ENCODE measurements around the gene GDF9. TPM values are rescaled to one million over a fixed set of nuclear protein-coding genes. Genes with fewer than 3 reads are reported as not detected.

Gene GDF9
- total and polyA plus RNA-seq, 2 experiments from 2014 or later, result 0.11 to 0.14 TPM

DNA sequence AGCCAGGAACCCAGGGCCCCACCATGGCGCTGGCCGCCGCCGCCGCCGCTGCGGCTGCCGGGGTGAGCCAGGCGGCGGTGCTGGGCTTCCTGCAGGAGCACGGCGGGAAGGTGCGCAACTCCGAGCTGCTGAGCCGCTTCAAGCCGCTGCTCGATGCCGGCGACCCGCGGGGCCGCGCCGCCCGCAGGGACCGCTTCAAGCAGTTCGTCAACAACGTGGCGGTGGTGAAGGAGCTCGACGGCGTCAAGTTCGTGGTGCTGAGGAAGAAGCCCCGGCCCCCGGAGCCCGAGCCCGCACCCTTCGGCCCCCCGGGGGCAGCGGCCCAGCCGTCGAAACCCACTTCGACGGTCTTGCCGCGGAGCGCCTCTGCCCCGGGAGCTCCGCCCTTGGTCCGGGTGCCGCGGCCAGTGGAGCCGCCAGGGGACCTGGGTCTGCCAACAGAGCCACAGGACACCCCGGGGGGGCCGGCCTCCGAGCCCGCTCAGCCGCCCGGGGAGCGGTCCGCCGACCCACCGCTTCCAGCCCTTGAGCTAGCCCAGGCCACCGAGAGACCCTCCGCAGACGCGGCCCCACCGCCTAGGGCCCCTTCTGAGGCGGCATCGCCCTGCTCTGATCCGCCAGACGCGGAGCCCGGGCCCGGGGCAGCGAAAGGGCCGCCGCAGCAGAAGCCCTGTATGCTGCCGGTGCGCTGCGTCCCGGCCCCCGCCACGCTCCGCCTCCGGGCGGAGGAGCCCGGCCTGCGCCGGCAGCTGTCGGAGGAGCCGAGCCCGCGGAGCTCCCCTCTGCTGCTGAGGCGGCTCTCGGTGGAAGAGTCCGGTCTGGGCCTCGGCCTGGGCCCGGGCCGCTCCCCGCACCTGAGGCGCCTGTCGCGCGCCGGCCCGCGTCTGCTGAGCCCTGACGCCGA lies 52.4 kb downstream of the GDF9 start:
- peaks cover 54% of the 10 kb centered on the region for H3K27me3 Mint-ChIP-seq (ENCODE audit: insufficient read depth, low read depth, poor library complexity)
- H3K27me3 ChIP-seq (ENCODE audit: insufficient read depth), result peaks cover 80% of the 10 kb centered on the region

More for the DNA sequence above, 52.4 kb downstream of the GDF9 start:
- H3F3A ChIP-seq (replicated peaks; ENCODE audit: low read depth), result 0 out of 2 replicates have a peak, but pooled peaks cover 4% of the 10 kb centered on the region
- H3K36me3 Mint-ChIP-seq (ENCODE audit: low read depth), result peaks cover 3% of the 10 kb centered on the region; the same call in 1 of the 3 replicates
- H3K4me3 Mint-ChIP-seq, result no peak overlapping the region
- peak; percentile 82 for ATAC-seq
- peaks cover 6% of the 10 kb centered on the region; the same call in 1 of the 2 replicates for H4K20me1 ChIP-seq (replicated peaks; ENCODE audit: insufficient read depth)
- H2AFZ ChIP-seq, result peak overlapping the region; percentile 69
- H3K4me3 ChIP-seq, result peak overlapping the region; percentile 54
- no peaks in the 10 kb centered on the region for H3K79me2 ChIP-seq (replicated peaks; ENCODE audit: insufficient read depth)
- peak overlapping the region; percentile 66; the same call in 1 of the 2 replicates for H3K4me2 ChIP-seq
- H3K36me3 ChIP-seq (ENCODE audit: insufficient read depth), result no peaks in the 10 kb centered on the region
- H3K9me2 ChIP-seq (ENCODE audit: insufficient read depth), result no peaks in the 10 kb centered on the region
- no peak overlapping the region for H3K27ac Mint-ChIP-seq
- peak; percentile 75 for DNase-seq (ENCODE audit: low spot score)
- peaks cover 3% of the 10 kb centered on the region; the same call in 1 of the 3 replicates for H3K9me3 Mint-ChIP-seq
- H3K27ac ChIP-seq (ENCODE audit: low read depth), result no peak overlapping the region
- peaks cover 7% of the 10 kb centered on the region; the same call in 1 of the 2 replicates for H3K4me1 ChIP-seq (ENCODE audit: insufficient read depth)
- peaks cover 9% of the 10 kb centered on the region for H3K4me1 Mint-ChIP-seq
- TF ChIP-seq NANOG (IDR thresholded peaks at IDR 0.05; ENCODE audit: borderline replicate concordance) (no peak), EZH2phosphoT487 (IDR thresholded peaks at IDR 0.05; ENCODE audit: unreplicated experiment) (peak; percentile 48), POLR2AphosphoS5 (IDR thresholded peaks at IDR 0.05; ENCODE audit: low read depth) (no peak), STAT1 (IDR thresholded peaks at IDR 0.05; ENCODE audit: unreplicated experiment) (no peak), CREB1 (CRISPR knock-in tag; IDR thresholded peaks at IDR 0.05; ENCODE audit: low read depth) (no peak), ZNF331 (CRISPR knock-in tag; IDR thresholded peaks at IDR 0.05; ENCODE audit: low read depth) (no peak), ZNF114 (CRISPR knock-in tag; IDR thresholded peaks at IDR 0.05) (no peak), EZH2 (IDR thresholded peaks at IDR 0.05; ENCODE audit: low read depth, unreplicated experiment) (peak; percentile 66)
- TF ChIP-seq, protein P1, sequence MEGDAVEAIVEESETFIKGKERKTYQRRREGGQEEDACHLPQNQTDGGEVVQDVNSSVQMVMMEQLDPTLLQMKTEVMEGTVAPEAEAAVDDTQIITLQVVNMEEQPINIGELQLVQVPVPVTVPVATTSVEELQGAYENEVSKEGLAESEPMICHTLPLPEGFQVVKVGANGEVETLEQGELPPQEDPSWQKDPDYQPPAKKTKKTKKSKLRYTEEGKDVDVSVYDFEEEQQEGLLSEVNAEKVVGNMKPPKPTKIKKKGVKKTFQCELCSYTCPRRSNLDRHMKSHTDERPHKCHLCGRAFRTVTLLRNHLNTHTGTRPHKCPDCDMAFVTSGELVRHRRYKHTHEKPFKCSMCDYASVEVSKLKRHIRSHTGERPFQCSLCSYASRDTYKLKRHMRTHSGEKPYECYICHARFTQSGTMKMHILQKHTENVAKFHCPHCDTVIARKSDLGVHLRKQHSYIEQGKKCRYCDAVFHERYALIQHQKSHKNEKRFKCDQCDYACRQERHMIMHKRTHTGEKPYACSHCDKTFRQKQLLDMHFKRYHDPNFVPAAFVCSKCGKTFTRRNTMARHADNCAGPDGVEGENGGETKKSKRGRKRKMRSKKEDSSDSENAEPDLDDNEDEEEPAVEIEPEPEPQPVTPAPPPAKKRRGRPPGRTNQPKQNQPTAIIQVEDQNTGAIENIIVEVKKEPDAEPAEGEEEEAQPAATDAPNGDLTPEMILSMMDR (conservative IDR thresholded peaks at IDR 0.05; ENCODE audit: low read depth in 2 of 2), result no peak
- TF ChIP-seq, protein P2, sequence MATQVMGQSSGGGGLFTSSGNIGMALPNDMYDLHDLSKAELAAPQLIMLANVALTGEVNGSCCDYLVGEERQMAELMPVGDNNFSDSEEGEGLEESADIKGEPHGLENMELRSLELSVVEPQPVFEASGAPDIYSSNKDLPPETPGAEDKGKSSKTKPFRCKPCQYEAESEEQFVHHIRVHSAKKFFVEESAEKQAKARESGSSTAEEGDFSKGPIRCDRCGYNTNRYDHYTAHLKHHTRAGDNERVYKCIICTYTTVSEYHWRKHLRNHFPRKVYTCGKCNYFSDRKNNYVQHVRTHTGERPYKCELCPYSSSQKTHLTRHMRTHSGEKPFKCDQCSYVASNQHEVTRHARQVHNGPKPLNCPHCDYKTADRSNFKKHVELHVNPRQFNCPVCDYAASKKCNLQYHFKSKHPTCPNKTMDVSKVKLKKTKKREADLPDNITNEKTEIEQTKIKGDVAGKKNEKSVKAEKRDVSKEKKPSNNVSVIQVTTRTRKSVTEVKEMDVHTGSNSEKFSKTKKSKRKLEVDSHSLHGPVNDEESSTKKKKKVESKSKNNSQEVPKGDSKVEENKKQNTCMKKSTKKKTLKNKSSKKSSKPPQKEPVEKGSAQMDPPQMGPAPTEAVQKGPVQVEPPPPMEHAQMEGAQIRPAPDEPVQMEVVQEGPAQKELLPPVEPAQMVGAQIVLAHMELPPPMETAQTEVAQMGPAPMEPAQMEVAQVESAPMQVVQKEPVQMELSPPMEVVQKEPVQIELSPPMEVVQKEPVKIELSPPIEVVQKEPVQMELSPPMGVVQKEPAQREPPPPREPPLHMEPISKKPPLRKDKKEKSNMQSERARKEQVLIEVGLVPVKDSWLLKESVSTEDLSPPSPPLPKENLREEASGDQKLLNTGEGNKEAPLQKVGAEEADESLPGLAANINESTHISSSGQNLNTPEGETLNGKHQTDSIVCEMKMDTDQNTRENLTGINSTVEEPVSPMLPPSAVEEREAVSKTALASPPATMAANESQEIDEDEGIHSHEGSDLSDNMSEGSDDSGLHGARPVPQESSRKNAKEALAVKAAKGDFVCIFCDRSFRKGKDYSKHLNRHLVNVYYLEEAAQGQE (IDR thresholded peaks at IDR 0.05; ENCODE audit: unreplicated experiment), result no peak
